UCSD-AML1 (cell line): ENCODE measurements around the gene UGT1A10.

Source experiments
- DNase-seq: peaks from one replicate; lab custom pipeline; 2025; ENCODE audit not compliant: unreplicated experiment; lab: John Stamatoyannopoulos, UW

Gene UGT1A10

DNA sequence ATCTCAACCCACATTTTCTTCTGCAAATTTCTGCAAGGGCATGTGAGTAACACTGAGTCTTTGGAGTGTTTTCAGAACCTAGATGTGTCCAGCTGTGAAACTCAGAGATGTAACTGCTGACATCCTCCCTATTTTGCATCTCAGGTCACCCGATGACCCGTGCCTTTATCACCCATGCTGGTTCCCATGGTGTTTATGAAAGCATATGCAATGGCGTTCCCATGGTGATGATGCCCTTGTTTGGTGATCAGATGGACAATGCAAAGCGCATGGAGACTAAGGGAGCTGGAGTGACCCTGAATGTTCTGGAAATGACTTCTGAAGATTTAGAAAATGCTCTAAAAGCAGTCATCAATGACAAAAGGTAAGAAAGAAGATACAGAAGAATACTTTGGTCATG is 131.8 kb downstream of the UGT1A10 start:
- no peak for DNase-seq

DNA sequence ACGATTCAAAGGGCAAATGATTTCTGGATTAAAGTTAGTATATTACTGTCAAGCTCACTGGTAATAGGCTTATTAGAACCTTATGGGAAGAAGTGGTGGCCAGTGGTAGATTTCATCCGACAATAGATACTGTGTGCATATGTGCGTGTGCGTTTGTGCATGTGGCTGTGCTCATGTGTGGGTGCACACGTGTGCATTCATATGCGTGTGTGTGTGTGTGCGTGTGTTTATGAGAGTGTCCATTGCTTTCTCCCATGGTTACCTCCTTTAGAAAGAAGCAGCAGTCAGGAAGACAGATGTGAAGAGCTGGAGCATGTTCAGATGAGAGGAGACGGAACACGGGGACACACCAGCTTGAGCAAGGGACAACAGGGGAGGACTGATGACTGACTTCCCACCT is 133.0 kb downstream of the UGT1A10 start:
- DNase-seq, result no peak

DNA sequence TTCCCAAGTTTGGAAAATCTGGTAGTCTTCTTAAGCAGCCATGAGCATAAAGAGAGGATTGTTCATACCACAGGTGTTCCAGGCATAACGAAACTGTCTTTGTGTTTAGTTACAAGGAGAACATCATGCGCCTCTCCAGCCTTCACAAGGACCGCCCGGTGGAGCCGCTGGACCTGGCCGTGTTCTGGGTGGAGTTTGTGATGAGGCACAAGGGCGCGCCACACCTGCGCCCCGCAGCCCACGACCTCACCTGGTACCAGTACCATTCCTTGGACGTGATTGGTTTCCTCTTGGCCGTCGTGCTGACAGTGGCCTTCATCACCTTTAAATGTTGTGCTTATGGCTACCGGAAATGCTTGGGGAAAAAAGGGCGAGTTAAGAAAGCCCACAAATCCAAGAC is 135.9 kb downstream of the UGT1A10 start:
- no peak for DNase-seq

DNA sequence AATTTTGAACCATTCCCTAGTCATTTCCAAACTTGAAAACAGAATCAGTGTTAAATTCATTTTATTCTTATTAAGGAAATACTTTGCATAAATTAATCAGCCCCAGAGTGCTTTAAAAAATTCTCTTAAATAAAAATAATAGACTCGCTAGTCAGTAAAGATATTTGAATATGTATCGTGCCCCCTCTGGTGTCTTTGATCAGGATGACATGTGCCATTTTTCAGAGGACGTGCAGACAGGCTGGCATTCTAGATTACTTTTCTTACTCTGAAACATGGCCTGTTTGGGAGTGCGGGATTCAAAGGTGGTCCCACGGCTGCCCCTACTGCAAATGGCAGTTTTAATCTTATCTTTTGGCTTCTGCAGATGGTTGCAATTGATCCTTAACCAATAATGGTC is 136.3 kb downstream of the UGT1A10 start:
- DNase-seq, result no peak

DNA sequence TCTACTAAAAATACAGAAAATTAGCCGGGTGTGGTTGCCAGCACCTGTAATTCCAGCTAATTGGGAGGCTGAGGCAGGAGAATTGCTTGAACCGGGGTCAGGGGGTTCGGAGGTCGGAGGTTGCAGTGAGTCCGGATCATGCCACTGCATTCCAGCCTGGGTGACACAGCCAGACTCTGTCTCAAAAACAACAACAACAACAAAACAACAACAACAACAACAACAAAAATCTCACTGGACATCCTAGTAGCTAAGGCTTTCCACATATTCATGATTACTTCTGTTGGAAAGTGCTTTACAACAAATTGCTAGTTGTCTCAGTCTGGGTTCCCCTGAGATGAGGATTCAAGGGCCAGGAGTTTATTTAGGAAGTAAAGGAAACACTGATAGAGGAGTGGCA is 137.6 kb downstream of the UGT1A10 start:
- no peak for DNase-seq

DNA sequence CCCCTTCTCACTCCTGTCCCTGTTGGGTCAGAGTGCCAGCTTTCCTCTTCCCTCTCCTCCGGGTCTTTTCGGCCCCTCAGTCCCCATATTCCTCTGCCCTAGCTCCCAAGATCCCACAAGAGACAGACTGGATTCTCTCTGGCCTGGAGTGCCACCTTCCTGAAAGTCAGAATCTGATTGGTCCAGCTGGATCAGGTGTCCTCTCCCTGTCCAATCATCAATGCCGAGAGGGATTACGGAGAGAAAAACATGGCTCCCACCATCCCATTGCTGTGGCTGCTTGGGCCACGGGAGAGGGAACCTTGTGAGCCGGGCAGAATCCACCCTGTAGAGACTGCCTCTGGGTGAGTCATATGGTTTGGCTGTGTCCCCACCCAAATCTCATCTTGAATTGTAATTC is 139.2 kb downstream of the UGT1A10 start:
- DNase-seq, result no peak

DNA sequence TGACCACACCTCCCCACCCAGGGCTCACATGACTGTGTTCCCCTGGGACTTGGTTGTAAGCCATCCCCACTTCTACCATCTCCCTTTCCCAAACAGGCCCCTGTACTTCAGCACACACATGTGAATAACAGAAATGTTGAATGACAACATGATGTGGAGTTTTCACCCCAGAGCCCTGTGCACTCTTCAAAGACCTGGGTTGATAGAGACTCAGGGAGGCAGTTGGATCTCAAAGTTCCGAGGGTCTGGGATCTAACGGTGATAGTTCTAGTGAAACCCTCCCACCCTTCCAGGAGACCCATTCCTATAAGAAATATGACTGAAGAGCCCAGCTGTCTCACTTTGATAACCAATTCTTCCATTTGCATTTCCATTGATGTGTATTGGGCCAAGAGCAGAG is 141.8 kb downstream of the UGT1A10 start, which contains the start of gene MROH2A:
MROH2A (plus strand) TSS at position 301 of the 400 bp plus-strand sequence. CDS start 1,029 bp downstream, outside the sequence.
- no peak for DNase-seq

DNA sequence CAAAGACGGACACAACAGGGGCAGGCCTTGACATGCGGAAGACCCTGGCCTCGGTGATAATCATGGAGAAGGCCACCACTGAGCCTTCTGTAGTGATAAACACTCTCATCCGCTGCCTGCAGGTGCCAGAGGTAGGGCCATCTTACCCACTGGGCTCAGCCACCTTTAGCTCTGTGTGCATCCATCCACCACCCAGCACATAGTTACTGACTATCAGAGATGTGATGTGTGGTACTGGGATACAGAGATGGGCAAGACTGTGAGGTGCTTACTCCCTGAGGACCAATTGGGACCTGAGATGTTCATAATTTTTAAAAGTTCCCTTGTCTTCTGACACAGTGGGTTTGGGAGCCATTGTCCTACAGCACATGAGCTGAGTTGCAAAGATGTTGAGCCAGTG is 143.5 kb downstream of the UGT1A10 start:
- DNase-seq, result no peak

DNA sequence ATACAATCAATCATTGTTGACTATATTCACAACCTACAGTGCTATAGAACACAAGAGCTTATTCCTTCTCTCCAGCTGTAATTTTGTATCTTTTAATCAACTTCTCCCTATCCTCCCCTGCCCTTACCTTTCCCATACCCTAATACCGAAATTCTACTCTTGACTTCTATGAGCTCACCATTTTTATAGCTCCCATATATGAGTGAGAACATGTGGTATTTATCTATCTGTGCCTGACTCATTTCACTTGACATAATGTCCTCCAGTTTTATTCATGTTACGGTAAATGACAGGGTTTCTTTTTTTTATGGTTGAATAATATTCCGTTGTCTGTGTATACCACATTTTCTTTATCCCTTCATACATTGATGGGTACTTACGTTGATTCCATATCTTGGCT is 144.5 kb downstream of the UGT1A10 start:
- DNase-seq, result no peak

DNA sequence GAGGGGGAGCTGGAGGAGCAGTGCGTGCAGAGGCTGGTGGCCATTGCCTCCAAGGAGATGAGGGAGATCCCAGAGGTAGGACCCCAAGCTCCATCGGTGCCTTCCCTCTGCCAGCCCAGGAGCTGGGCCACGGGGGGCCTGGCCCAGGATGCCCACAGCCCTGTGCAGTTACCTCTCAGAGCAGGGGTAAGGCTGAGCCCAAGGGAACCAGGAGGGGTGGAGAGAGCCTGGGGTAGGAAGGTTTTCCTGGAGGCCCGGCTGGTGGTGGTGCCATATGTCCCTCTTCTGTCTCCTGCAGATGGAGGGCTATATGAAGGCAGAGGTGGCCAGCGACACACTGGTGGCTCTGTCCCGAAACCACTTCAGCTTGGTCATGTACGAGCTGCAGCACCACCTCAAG is 153.3 kb downstream of the UGT1A10 start:
- DNase-seq, result no peak

DNA sequence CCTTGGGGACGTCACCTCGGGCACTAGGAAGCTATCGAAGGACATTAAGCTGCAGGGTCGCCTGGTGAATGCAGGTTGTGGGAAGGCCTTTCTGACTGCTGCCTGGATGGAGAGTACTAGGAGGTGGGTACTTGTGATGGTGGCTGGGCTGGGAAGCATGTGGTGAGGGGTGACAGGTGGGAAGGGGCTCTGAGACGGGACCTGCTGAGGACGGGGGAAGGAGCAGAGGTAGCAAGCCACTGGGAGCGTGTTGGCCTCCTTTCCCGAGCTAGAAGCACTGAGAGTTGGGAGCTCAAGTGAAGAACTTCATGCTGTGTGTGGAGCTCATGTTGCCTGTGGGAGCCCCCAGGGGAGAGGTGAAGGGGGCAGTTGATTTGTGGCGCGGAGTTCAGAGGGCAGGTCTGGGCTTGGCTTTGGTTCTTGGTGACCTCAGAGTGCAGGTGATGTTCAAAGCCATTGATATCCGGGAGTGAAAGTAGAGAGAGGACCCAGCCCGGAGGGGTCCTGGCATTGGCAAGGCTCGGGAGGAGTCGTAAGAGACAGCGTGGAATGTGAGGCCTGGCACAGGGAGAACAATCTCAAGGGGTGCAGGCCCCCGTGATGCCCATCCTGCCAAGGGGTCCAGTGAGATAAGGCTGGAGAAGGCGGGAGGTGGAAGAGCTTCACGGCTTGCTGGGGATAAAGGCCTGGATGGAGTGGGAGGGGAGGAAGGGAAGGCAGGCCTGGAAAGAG is 155.1 kb downstream of the UGT1A10 start:
- no peak for DNase-seq

DNA sequence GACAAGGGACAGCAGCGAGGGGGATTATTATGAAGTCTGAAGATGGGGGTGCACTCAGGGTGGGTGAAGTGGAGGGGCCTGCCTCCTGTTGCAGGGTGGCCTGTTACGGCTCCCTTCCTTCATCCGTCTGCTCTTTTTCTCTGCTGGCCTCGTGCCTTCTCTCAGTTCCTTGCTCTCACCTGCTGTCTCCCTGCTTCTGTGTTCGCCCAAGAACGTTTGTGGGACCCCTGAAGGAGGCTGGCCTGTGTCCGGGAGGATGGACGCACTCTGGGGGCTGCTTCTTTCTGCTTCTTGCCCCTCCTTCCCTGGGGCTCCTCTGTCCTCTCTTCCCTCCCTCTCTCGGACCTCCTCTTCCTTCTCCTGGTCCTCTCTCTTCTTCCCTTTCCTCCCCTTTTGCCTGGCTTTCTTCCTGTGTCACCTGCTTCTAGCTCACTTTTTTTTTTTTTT is 155.7 kb downstream of the UGT1A10 start:
- DNase-seq, result no peak

DNA sequence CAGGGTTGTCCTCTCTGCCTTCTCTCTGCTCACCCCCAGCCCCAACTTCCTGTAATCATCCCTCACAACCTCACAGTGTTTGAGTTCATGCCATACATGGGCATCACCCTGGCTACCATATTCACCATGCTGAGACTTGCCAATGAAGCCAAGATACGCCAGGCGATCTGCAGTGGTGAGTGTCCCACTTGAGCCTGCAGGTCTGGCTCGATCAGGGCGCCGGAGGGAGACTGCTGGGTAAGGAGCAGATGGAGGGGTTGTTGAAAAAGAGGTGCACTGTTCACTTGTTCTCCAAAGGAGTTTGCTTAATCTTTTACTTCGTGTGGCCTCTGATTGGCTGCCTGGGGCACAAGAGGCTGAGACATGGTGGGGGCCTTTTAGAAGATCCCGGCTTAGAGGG is 156.5 kb downstream of the UGT1A10 start:
- DNase-seq, result no peak

DNA sequence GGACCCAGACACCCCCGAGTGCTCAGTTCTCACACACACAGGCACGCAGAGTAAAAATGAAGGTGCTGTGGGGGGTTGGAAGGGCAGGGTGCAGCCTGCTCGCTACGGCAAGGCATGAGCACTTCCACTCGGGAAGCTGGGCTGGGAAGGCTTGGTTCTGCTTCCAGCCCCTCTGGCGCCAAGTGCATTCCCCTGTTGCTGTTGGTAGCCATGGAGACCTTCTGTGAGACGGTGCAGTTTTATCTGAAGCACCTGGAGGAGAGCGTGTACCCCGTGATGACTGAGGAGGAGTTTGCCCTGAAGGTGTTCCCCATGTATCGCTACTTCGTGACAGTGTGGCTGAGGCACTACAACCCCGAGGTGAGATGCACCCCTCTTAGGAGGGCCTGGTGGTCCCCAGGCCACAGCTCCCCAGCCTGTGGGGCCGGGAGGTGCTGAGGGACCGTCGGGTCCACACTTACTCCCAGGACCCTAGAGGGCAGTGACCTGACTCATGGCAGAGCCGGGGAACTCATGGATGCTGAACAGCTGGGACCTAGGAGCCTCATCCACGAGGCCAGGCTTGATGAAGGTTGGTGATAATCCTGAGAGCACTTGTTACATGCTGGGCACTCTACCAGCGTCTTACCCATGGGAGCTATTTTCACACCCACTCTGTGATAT is 157.3 kb downstream of the UGT1A10 start:
- DNase-seq, result no peak

DNA sequence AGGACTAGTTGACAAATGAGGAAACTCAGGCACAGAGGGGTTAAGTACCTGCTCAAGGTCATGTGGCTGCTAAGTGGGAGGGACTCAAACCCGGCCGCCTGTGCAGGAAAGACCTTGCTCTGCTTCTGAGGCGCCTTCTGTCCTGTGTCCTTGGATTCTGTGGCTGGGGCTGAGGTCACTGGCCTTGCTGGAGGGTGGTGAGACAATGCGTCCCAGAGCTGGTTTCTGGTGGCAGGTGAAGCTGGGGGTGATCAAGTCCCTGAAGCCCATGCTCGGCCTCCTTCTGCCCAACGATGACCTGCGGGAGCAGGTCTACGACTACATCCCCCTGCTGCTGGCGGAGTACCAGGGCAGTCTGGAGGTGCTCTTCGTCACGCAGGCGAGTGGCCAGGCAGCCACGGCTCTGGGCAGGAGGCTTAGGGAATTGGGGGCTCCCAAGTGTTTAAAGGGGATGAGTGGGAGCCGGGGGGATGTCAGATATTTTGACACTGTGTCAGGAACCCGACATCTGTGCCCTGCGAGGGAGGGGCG is 157.9 kb downstream of the UGT1A10 start:
- no peak for DNase-seq

DNA sequence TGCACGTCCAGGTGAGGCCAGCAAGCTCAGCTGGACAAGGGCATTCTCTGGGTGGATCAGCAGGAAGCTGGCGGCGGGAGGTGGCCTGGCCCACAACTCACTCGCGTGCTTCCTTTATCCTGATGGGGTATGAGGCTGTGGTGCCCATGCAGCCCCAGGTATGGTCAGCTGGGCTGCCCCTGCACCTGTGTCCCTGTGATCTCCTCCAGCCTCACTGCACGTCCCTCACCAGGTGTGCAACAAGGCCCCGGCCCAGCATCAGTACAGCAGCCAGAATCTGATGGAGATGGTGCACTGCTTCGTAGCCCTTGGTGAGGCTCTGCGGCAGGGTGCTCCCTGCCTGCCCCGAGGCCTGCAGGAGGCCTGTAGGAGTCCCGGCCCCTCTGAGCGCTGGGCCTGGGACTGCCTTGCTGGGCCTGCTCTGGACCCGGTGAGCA is 159.5 kb downstream of the UGT1A10 start:
- no peak for DNase-seq

DNA sequence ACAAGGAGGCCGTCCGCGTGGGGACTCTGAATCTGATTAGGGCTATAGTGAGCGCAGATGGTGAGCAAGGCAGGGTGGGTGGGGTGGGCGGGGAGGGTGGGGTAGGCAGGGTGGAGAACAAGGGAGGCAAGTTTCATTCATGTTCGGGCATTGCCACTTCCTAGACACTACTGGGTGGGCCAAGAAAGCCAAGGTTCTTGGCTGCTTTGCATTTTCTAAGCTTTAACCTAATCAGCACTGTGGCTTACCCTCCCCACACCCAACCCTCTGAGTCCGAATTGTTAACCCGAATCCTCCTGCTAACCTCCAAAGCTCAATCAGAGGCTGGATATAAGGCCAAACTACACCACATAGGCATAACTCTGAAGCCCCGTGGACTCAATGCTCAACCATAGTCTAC is 160.0 kb downstream of the UGT1A10 start:
- DNase-seq, result no peak

DNA sequence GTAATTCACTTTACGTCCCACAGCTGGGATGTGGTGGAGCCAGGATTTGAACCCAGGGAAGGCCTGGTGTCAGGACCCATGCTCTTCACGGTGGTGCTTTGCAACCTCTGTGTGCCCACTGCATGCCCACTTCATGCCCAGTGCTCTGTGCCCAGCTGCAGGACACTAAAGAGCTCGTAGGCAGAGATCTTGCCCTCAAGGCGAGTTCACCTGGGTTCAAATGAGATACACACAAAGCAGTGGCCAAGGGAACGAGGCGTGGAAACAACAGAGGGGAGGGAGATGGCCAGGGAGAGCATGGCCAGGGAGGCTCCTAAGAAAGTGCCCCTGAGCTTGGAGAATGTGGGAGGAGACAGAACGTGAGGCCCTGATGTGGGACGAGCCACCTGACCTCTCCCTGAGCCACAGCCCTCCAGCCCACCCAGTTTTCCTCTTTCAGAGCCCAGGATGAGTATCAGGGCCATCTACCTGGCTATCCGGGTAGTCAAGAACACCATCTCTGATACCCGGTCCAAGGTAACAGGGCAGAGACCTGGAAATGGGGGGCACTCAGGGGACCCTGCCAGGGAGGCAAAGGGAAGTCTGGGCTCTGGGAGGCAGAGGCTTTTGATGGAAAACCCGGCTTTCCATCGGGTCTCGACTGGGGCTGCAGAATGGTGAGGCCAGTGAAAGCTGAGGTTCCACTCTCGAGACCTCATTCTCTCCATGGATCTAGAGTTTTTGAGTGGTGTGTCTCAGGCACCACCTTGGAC is 162.3 kb downstream of the UGT1A10 start:
- no peak for DNase-seq

DNA sequence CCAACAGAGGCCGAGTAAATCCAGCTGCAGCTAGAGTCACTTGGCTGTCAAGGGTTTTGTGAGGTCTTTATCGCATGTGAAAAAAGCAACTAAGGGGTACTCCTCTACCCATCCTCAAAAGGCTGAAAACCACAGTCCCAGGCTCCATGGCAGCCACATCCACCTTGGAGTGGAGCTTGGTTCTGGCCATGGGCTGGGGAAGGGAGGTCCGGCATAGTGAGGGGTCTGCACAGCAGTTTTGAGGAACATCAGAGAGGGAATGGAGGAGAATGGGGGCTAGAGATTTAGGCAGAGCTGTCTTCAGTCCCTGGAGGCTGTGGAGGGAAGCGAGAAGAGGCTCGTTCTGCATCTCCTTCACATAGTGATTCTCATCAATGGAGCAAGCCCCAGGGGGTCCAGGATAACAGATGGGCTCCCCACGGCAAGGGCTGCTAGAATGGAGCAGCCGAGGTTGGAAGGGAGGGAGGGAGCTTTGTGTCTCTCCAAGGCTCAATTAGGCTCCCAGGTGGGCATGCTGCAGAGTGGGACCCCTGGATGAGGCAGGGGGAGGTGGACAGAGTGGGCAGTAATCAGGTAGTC is 162.9 kb downstream of the UGT1A10 start:
- DNase-seq, result no peak

DNA sequence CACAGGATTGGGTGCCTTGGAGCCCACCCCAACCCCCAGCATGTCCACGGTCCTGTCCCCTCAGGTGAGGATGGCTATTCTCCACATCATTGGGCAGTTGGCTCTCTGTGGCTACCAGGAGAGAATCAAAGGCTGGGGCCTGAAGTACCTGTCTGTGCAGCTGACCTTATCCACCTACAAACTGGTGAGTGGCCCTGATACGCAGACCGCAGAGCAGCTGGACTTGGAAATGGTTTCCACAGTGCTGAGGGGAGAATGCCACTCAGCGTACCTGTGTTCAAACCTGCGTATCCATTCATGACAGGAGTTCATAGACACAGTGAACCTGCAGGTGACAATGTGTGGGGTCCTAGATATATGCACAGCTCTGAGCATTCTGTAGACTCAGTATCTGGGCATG is 163.5 kb downstream of the UGT1A10 start:
- DNase-seq, result no peak

DNA sequence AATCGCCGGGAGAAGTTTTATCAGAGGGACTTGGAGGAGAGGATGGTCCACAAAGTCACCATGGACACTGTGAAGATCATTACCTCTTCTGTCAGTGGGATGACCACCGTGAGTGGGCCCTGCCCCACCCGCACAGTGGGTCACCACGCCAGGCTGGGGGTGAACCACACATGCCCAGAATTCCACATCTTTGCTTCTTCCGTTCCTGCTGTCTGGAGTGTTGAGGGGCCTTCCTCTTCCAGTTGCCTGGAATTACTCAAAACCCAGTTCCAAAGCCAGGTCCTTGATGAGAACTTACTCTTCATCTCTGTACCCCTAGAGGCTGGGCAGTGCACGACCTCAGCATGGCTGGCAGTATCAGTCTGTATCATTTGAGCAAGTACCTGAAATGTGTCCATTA is 164.0 kb downstream of the UGT1A10 start:
- no peak for DNase-seq
